ENCODE data around the gene CXXC4. TPM values are rescaled to one million over a fixed set of nuclear protein-coding genes. Genes with fewer than 3 reads are reported as not detected.

The CXXC4 gene
- total and polyA plus RNA-seq, 2 of the 13 experiments (the other 11 are each of a cell fraction or from before 2014, with no cell fraction given) = not detected

DNA sequence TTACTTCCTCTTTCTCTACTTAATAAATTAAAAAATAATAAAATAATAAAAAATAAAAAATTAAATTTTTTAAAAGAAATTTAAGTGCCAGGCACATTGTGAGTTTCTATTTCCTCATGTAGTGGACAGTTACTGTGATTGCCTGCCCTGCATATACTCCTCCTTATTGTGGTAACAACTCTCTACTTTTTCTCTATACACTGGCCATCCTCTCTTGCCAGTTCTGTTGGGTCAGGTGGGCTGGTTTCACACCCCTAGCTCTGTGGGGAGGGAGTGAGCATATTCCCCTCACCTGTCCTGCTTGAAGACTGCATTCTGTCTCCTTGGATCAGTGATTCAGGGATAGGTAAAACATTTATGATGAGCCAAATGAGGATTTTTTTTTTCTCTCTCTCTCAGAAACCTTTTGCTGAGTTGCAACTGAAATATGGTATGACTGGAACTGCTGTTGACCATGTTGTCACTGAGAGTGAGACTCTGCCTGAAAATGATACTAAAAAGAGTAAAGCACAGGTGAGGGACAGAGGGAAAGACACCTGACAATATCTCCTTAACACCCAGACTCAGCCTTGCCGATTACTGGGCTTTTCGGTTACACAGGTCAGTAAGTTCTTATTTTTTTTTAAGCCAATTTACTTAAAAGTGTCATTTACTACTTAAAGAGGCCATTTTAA is 37.2 kb downstream of the CXXC4 start:
- no peaks in the 10 kb centered on the region for H3K9me3 ChIP-seq (ENCODE audit: low read length)
- H3K4me2 ChIP-seq (ENCODE audit: low read depth, low read length) = no peak overlapping the region
- no peaks in the 10 kb centered on the region for H3K79me2 ChIP-seq (ENCODE audit: insufficient read depth, low read length)
- no TSS peak for BruUV-seq (replicated peaks)
- no peaks in the 10 kb centered on the region for H4K20me1 ChIP-seq (ENCODE audit: insufficient read depth, low read length)
- no peak for ATAC-seq
- CTCF ChIA-PET (ENCODE audit: low intra/inter-chr PET ratio, low total read pairs) = no interaction called here
- FAIRE-seq = no peak
- DNase-seq (ENCODE audit: low spot score) = no peak
- H3K4me1 ChIP-seq (ENCODE audit: insufficient read depth, low read length) = no peaks in the 10 kb centered on the region
- no peaks in the 10 kb centered on the region for H3K36me3 ChIP-seq (replicated peaks in 1 of 2; ENCODE audit: control insufficient read depth in 1 of 2, insufficient read depth in 2 of 2, low read length in 2 of 2)
- no peaks in the 10 kb centered on the region for H3K27me3 ChIP-seq (ENCODE audit: control insufficient read depth in 1 of 2, insufficient read depth in 2 of 2, low read length in 2 of 2)
- no peak overlapping the region for H3K27ac ChIP-seq (ENCODE audit: extremely low read length, insufficient read depth, low read length)
- 48% methylated on average over 2 of the region's 2 CpGs for WGBS (ENCODE audit: low lambda C conversion rate)
- no peak overlapping the region for H3K9ac ChIP-seq (ENCODE audit: insufficient read depth, low read depth, low read length)
- H3K4me3 ChIP-seq (replicated peaks in 1 of 3; ENCODE audit: insufficient read depth in 1 of 3, low read depth in 2 of 3, low read length in 3 of 3) = no peak overlapping the region
- intact Hi-C loops (cut with micrococcal nuclease; ENCODE audit: unreplicated experiment) (no loop called here), in situ Hi-C loops (cut with HindIII; ENCODE audit: extremely low pct_ligation_motif_present, low pct_unique_long_range_greater_than_20kb) (no loop called here)
- no peak overlapping the region for H2AFZ ChIP-seq (ENCODE audit: low read length)
- POLR2A ChIA-PET = no interaction called here
- TF ChIP-seq ATM (IDR thresholded peaks at IDR 0.05; ENCODE audit: borderline replicate concordance) (no peak), FOXP1 (IDR thresholded peaks at IDR 0.05) (no peak), FOXP1 (CRISPR knock-in tag; IDR thresholded peaks at IDR 0.05) (no peak), MED8 (CRISPR knock-in tag; IDR thresholded peaks at IDR 0.05; ENCODE audit: insufficient replicate concordance) (no peak), CC2D1A (CRISPR knock-in tag; IDR thresholded peaks at IDR 0.05) (no peak), ZNF335 (CRISPR knock-in tag; IDR thresholded peaks at IDR 0.05) (no peak), ZNF558 (CRISPR knock-in tag; IDR thresholded peaks at IDR 0.05; ENCODE audit: borderline replicate concordance) (no peak), PCBP2 (optimal IDR thresholded peaks at IDR 0.05; ENCODE audit: low read depth, low read length, poor library complexity, severe bottlenecking) (no peak), ASH2L (IDR thresholded peaks at IDR 0.05; ENCODE audit: insufficient read length, low read depth, low read length) (no peak), ZNF672 (CRISPR knock-in tag; IDR thresholded peaks at IDR 0.05) (no peak), KDM2A (CRISPR knock-in tag; IDR thresholded peaks at IDR 0.05; ENCODE audit: borderline replicate concordance, low read depth) (no peak), ZNF850 (CRISPR knock-in tag; conservative IDR thresholded peaks at IDR 0.05) (no peak)
- TF ChIP-seq, protein P1, sequence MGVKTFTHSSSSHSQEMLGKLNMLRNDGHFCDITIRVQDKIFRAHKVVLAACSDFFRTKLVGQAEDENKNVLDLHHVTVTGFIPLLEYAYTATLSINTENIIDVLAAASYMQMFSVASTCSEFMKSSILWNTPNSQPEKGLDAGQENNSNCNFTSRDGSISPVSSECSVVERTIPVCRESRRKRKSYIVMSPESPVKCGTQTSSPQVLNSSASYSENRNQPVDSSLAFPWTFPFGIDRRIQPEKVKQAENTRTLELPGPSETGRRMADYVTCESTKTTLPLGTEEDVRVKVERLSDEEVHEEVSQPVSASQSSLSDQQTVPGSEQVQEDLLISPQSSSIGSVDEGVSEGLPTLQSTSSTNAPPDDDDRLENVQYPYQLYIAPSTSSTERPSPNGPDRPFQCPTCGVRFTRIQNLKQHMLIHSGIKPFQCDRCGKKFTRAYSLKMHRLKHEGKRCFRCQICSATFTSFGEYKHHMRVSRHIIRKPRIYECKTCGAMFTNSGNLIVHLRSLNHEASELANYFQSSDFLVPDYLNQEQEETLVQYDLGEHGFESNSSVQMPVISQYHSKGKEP (CRISPR knock-in tag; IDR thresholded peaks at IDR 0.05) = no peak
- TF ChIP-seq, protein P2, sequence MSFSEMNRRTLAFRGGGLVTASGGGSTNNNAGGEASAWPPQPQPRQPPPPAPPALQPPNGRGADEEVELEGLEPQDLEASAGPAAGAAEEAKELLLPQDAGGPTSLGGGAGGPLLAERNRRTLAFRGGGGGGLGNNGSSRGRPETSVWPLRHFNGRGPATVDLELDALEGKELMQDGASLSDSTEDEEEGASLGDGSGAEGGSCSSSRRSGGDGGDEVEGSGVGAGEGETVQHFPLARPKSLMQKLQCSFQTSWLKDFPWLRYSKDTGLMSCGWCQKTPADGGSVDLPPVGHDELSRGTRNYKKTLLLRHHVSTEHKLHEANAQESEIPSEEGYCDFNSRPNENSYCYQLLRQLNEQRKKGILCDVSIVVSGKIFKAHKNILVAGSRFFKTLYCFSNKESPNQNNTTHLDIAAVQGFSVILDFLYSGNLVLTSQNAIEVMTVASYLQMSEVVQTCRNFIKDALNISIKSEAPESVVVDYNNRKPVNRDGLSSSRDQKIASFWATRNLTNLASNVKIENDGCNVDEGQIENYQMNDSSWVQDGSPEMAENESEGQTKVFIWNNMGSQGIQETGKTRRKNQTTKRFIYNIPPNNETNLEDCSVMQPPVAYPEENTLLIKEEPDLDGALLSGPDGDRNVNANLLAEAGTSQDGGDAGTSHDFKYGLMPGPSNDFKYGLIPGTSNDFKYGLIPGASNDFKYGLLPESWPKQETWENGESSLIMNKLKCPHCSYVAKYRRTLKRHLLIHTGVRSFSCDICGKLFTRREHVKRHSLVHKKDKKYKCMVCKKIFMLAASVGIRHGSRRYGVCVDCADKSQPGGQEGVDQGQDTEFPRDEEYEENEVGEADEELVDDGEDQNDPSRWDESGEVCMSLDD (CRISPR knock-in tag; IDR thresholded peaks at IDR 0.05; ENCODE audit: borderline replicate concordance) = no peak
- TF ChIP-seq, protein P3, sequence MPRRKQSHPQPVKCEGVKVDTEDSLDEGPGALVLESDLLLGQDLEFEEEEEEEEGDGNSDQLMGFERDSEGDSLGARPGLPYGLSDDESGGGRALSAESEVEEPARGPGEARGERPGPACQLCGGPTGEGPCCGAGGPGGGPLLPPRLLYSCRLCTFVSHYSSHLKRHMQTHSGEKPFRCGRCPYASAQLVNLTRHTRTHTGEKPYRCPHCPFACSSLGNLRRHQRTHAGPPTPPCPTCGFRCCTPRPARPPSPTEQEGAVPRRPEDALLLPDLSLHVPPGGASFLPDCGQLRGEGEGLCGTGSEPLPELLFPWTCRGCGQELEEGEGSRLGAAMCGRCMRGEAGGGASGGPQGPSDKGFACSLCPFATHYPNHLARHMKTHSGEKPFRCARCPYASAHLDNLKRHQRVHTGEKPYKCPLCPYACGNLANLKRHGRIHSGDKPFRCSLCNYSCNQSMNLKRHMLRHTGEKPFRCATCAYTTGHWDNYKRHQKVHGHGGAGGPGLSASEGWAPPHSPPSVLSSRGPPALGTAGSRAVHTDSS (CRISPR knock-in tag; conservative IDR thresholded peaks at IDR 0.05) = no peak
- TF ChIP-seq, protein P4, sequence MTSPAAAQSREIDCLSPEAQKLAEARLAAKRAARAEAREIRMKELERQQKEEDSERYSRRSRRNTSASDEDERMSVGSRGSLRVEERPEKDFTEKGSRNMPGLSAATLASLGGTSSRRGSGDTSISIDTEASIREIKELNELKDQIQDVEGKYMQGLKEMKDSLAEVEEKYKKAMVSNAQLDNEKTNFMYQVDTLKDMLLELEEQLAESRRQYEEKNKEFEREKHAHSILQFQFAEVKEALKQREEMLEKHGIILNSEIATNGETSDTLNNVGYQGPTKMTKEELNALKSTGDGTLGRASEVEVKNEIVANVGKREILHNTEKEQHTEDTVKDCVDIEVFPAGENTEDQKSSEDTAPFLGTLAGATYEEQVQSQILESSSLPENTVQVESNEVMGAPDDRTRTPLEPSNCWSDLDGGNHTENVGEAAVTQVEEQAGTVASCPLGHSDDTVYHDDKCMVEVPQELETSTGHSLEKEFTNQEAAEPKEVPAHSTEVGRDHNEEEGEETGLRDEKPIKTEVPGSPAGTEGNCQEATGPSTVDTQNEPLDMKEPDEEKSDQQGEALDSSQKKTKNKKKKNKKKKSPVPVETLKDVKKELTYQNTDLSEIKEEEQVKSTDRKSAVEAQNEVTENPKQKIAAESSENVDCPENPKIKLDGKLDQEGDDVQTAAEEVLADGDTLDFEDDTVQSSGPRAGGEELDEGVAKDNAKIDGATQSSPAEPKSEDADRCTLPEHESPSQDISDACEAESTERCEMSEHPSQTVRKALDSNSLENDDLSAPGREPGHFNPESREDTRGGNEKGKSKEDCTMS (CRISPR knock-in tag; conservative IDR thresholded peaks at IDR 0.05) = no peak

All from HepG2 (cell line).